Liver (tissue), 9 donors: Measurements from ENCODE around the gene GMEB1. TPM values are rescaled to one million over a fixed set of nuclear protein-coding genes. Genes with fewer than 3 reads are reported as not detected.

Source experiments
- DNase-seq: peaks from one replicate; pipeline ENCODE4 v3.0.0-alpha.2; 2017; ENCODE audit warnings: low spot score
- H3K27ac ChIP-seq, 2 donors: one replicate each; pipeline ENCODE4 v1.7.0; 2013; ENCODE audit warnings: inconsistent platforms in 2 of 2, low read length in 2 of 2, control low read depth in 1 of 2, low read depth in 1 of 2, mild to moderate bottlenecking in 1 of 2
- H3K27me3 ChIP-seq, 4 donors: one replicate each; pipeline versions ENCODE4 v1.6.1 to v1.7.0; 2013; ENCODE audit warnings: low read length in 3 of 4, inconsistent platforms in 1 of 4, mild to moderate bottlenecking in 1 of 4, moderate library complexity in 1 of 4; ENCODE audit not compliant: control insufficient read depth in 4 of 4, insufficient read depth in 4 of 4
- H3K36me3 ChIP-seq, 4 donors: one replicate each; pipeline versions ENCODE4 v1.6.1 to v1.7.0; 2013; ENCODE audit warnings: low read length in 3 of 4, mild to moderate bottlenecking in 3 of 4, low read depth in 1 of 4, moderate library complexity in 1 of 4; ENCODE audit not compliant: control insufficient read depth in 4 of 4, insufficient read depth in 3 of 4
- H3K4me1 ChIP-seq, 4 donors: one replicate each; pipeline versions ENCODE4 v1.6.1 to v1.7.0; 2013; ENCODE audit warnings: low read length in 3 of 4, mild to moderate bottlenecking in 3 of 4, moderate library complexity in 1 of 4; ENCODE audit not compliant: control insufficient read depth in 4 of 4, insufficient read depth in 4 of 4
- H3K4me3 ChIP-seq, 3 donors: one replicate each; pipeline versions ENCODE4 v1.6.1 to v1.7.0; 2013; ENCODE audit warnings: low read length in 3 of 3, control low read depth in 1 of 3, low read depth in 1 of 3, mild to moderate bottlenecking in 1 of 3
- H3K9ac ChIP-seq, 2 donors: one replicate each; pipeline ENCODE4 v1.7.0; 2013; ENCODE audit warnings: low read length in 2 of 2, mild to moderate bottlenecking in 2 of 2, moderate library complexity in 2 of 2, control low read depth in 1 of 2, low read depth in 1 of 2
- H3K9me3 ChIP-seq, 4 donors: one replicate each; pipeline versions ENCODE4 v1.6.1 to v1.7.0; 2013; ENCODE audit warnings: low read length in 3 of 4; ENCODE audit not compliant: control insufficient read depth in 4 of 4
- EGR1 ChIP-seq, 2 donors: IDR thresholded peaks; 2 replicates each; pipeline ENCODE4 v1.6.1; 2016 to 2018; ENCODE audit warnings: antibody characterized with exemption in 2 of 2, low read depth in 2 of 2
- FOXA1 ChIP-seq: IDR thresholded peaks from 2 replicates; pipeline ENCODE4 v1.6.1; 2016; ENCODE audit warnings: antibody characterized with exemption
- FOXA2 ChIP-seq: IDR thresholded peaks from 2 replicates; pipeline ENCODE4 v1.6.1; 2016; ENCODE audit warnings: antibody characterized with exemption
- GABPA ChIP-seq, 2 donors: IDR thresholded peaks in 1 of 2; conservative IDR thresholded peaks in 1 of 2; 2 replicates each; pipeline ENCODE4 v1.6.1; 2016; ENCODE audit warnings: antibody characterized with exemption in 2 of 2, mild to moderate bottlenecking in 1 of 2, moderate library complexity in 1 of 2
- HNF4G ChIP-seq: IDR thresholded peaks from 2 replicates; pipeline ENCODE4 v1.6.1; 2016; ENCODE audit warnings: antibody characterized with exemption
- JUND ChIP-seq, 2 donors: IDR thresholded peaks; 2 replicates each; pipeline ENCODE4 v1.6.1; 2016; ENCODE audit warnings: antibody characterized with exemption in 2 of 2
- MAX ChIP-seq: IDR thresholded peaks from 2 replicates; pipeline ENCODE4 v1.6.1; 2016; ENCODE audit warnings: antibody characterized with exemption
- NR2F2 ChIP-seq: IDR thresholded peaks from 2 replicates; pipeline ENCODE4 v1.6.1; 2016; ENCODE audit warnings: antibody characterized with exemption
- RAD21 ChIP-seq, 2 donors: IDR thresholded peaks; 2 replicates each; pipeline ENCODE4 v1.6.1; 2016; ENCODE audit warnings: antibody characterized with exemption in 2 of 2, mild to moderate bottlenecking in 2 of 2
- REST ChIP-seq: IDR thresholded peaks from 2 replicates; pipeline ENCODE4 v1.6.1; 2016; ENCODE audit warnings: antibody characterized with exemption, mild to moderate bottlenecking
- SP1 ChIP-seq: IDR thresholded peaks from 2 replicates; pipeline ENCODE4 v1.6.1; 2018; ENCODE audit warnings: antibody characterized with exemption, mild to moderate bottlenecking
- YY1 ChIP-seq: IDR thresholded peaks from 2 replicates; pipeline ENCODE4 v1.6.1; 2016; ENCODE audit warnings: antibody characterized with exemption, mild to moderate bottlenecking
- ZBTB33 ChIP-seq: IDR thresholded peaks from 2 replicates; pipeline ENCODE4 v1.6.1; 2016; ENCODE audit warnings: antibody characterized with exemption
- WGBS: extraction: QIAGEN DNeasy Blood & Tissue Kit; methylation state at CpG from one replicate; pipeline ENCODE4 v1.1.7; 2013; 5-methylcytosine and 5-hydroxymethylcytosine counted together
- polyA plus RNA-seq, 2 donors: library from polyadenylated mRNA; stranded (reverse) in 1 of 2; unstranded in 1 of 2; fragments of 200-250 nt in 1 of 2; fragments of >200 nt in 1 of 2; fragmentation: Nextera tagmentation in 1 of 2; extraction: Ambion mirVana in 1 of 2; gene quantifications; one replicate each; pipeline versions ENCODE4 v1.2.1 to v1.2.3, GENCODE V29; 2013 to 2015
- total RNA-seq, 2 donors: library from RNA; depleted of rRNA; stranded (reverse); fragments of >200 nt; gene quantifications; one replicate each; pipeline ENCODE4 v1.2.3, GENCODE V29; 2014
- TF ChIP-seq, protein P1 (sequence below): IDR thresholded peaks from 2 replicates; pipeline ENCODE4 v1.6.1; 2016; ENCODE audit warnings: antibody characterized with exemption
- TF ChIP-seq, protein P2 (sequence below): fragments of 150-350 bp; IDR thresholded peaks from 2 replicates; pipeline ENCODE4 v1.5.1; 2017; ENCODE audit warnings: improper control_type of control experiment, low read depth, low read length; ENCODE audit not compliant: missing input control
- donor health status: healthy.
- donor health status: healthy.
- donor health status: healthy.
- donor health status: healthy.
- donor health status: healthy.

The GMEB1 gene
- total RNA-seq = 1 to 10 TPM; 5.4 to 6.1 TPM
- polyA plus RNA-seq = 1 to 10 TPM; 1.8 to 2.2 TPM

GRCh38 chr1:28668191-28668955 is at the start of gene GMEB1:
Gene GMEB1 (plus strand): TSS chr1:28668784. CDS start chr1:28683613, 14,829 bp downstream.
- WGBS = 2% methylated on average over 47 of the region's 57 CpGs
- no peaks in the 10 kb centered on the region for H3K9me3 ChIP-seq
- peak within 1 kb of the TSS; percentile 97 for H3K9ac ChIP-seq
- peak; percentile 85 for DNase-seq
- H3K36me3 ChIP-seq = no peaks in the 10 kb centered on the region
- peaks cover 0 to 13% (median 9%) of the 10 kb centered on the region in 4 donors for H3K4me1 ChIP-seq
- peak within 1 kb of the TSS; percentile 93 to 95 for H3K27ac ChIP-seq
- TF ChIP-seq SP1 = peak; percentile 21
- TF ChIP-seq YY1 = no peak
- TF ChIP-seq JUND (IDR thresholded peaks at IDR 0.05) = no peak
- TF ChIP-seq ZBTB33 = no peak
- TF ChIP-seq MAX = peak; percentile 65
- peak; percentile 39 to 75 for TF ChIP-seq GABPA (IDR thresholded peaks at IDR 0.05 in 1 of 2, conservative IDR thresholded peaks at IDR 0.05 in 1 of 2)
- TF ChIP-seq FOXA2 = no peak
- TF ChIP-seq RAD21 (IDR thresholded peaks at IDR 0.05) = no peak
- TF ChIP-seq, protein P1, sequence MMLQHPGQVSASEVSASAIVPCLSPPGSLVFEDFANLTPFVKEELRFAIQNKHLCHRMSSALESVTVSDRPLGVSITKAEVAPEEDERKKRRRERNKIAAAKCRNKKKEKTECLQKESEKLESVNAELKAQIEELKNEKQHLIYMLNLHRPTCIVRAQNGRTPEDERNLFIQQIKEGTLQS = no peak
- TF ChIP-seq NR2F2 = no peak
- no peak for TF ChIP-seq REST
- no peak for TF ChIP-seq HNF4G
- TF ChIP-seq, protein P2, sequence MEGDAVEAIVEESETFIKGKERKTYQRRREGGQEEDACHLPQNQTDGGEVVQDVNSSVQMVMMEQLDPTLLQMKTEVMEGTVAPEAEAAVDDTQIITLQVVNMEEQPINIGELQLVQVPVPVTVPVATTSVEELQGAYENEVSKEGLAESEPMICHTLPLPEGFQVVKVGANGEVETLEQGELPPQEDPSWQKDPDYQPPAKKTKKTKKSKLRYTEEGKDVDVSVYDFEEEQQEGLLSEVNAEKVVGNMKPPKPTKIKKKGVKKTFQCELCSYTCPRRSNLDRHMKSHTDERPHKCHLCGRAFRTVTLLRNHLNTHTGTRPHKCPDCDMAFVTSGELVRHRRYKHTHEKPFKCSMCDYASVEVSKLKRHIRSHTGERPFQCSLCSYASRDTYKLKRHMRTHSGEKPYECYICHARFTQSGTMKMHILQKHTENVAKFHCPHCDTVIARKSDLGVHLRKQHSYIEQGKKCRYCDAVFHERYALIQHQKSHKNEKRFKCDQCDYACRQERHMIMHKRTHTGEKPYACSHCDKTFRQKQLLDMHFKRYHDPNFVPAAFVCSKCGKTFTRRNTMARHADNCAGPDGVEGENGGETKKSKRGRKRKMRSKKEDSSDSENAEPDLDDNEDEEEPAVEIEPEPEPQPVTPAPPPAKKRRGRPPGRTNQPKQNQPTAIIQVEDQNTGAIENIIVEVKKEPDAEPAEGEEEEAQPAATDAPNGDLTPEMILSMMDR = no peak
- H3K4me3 ChIP-seq = peak within 1 kb of the TSS; percentile 76 to 96 (median 96)
- H3K27me3 ChIP-seq = no peaks in the 10 kb centered on the region

- DNase-seq = no peak
- Histone ChIP-seq H3K36me3 (peaks cover 0 to 2% (median 0%) of the 10 kb centered on the region in 4 donors), H3K27me3 (no peaks in the 10 kb centered on the region), H3K4me3 (no peak overlapping the region), H3K4me1 (peaks cover 0 to 6% (median 0%) of the 10 kb centered on the region in 4 donors), H3K27ac (no peak overlapping the region), H3K9me3 (no peaks in the 10 kb centered on the region), H3K9ac (no peak overlapping the region)
- 94% methylated on average over 1 of the region's 1 CpG for WGBS
- no peak for TF ChIP-seq HNF4G
- TF ChIP-seq, protein P2 = no peak
- no peak for TF ChIP-seq NR2F2
- TF ChIP-seq JUND (IDR thresholded peaks at IDR 0.05) = no peak
- TF ChIP-seq FOXA1 = no peak
- TF ChIP-seq EGR1 (IDR thresholded peaks at IDR 0.05; ENCODE audit: low read depth in 2 of 2) = no peak
- no peak for TF ChIP-seq YY1
- no peak for TF ChIP-seq REST
Observed at GRCh38 chr1:28631713-28632112, 36.9 kb upstream of the GMEB1 start.
